Spleen (tissue), 11 donors: ENCODE results near the gene ACTN1. TPM values are rescaled to one million over a fixed set of nuclear protein-coding genes. Genes with fewer than 3 reads are reported as not detected.

ENCODE experiments used
- DNase-seq: peaks from one replicate; pipeline ENCODE4 v3.0.0-alpha.2; 2020
- H3K27ac ChIP-seq, 8 donors: fragments of 200-600 bp; sonication (generic) in 7 of 8; 1 replicate in 4 of 8; 2 replicates in 4 of 8; pipeline versions ENCODE4 v1.5.0 to v1.8.0; 2016 to 2021; ENCODE audit warnings: inconsistent platforms in 4 of 8, mild to moderate bottlenecking in 4 of 8, moderate library complexity in 1 of 8
- H3K27me3 ChIP-seq, 7 donors: fragments of 200-600 bp; sonication (generic) in 6 of 7; replicated peaks in 1 of 7; 1 replicate in 4 of 7; 2 replicates in 3 of 7; pipeline versions ENCODE4 v1.5.0 to v1.8.0; 2016 to 2021; ENCODE audit warnings: inconsistent platforms in 3 of 7, mild to moderate bottlenecking in 1 of 7
- H3K36me3 ChIP-seq, 6 donors: fragments of 200-600 bp; sonication (generic) in 5 of 6; 1 replicate in 4 of 6; 2 replicates in 2 of 6; pipeline versions ENCODE4 v1.5.0 to v1.8.0; 2016 to 2021; ENCODE audit warnings: inconsistent platforms in 2 of 6
- H3K4me1 ChIP-seq, 6 donors: fragments of 200-600 bp; sonication (generic) in 5 of 6; 1 replicate in 3 of 6; 2 replicates in 3 of 6; pipeline versions ENCODE4 v1.5.0 to v1.8.0; 2016 to 2021; ENCODE audit warnings: inconsistent platforms in 3 of 6
- H3K4me3 ChIP-seq, 8 donors: fragments of 200-600 bp; sonication (generic) in 7 of 8; 1 replicate in 4 of 8; 2 replicates in 4 of 8; pipeline versions ENCODE4 v1.5.0 to v1.8.0; 2016 to 2021; ENCODE audit warnings: inconsistent platforms in 4 of 8, mild to moderate bottlenecking in 4 of 8, moderate library complexity in 2 of 8
- H3K9me3 ChIP-seq, 8 donors: fragments of 200-600 bp; sonication (generic) in 7 of 8; 1 replicate in 4 of 8; 2 replicates in 4 of 8; pipeline versions ENCODE4 v1.5.0 to v1.8.0; 2016 to 2021; ENCODE audit warnings: inconsistent platforms in 4 of 8
- POLR2A ChIP-seq, 3 donors: fragments of 450-650 bp; IDR thresholded peaks; one replicate each; pipeline ENCODE4 v1.5.1; 2017; ENCODE audit warnings: antibody characterized with exemption in 3 of 3, mild to moderate bottlenecking in 1 of 3
- POLR2AphosphoS5 ChIP-seq, 3 donors: sonication (generic); formaldehyde crosslinking; IDR thresholded peaks; one replicate each; pipeline ENCODE4 v1.5.1; 2017; ENCODE audit warnings: antibody characterized with exemption in 3 of 3
- WGBS, 5 donors: extraction: QIAGEN DNeasy Blood & Tissue Kit in 3 of 5; methylation state at CpG; one replicate each; pipeline versions ENCODE4 v1.1.5 to v1.1.7; 2013 to 2018; 5-methylcytosine and 5-hydroxymethylcytosine counted together
- intact Hi-C: fragments of 100-400 bp; cut with DNase I; formaldehyde crosslinking; loops from one replicate; pipeline ENCODE4 v1.15.0; 2023; ENCODE audit warnings: low total_unique reads
- polyA plus RNA-seq, 3 donors: library from polyadenylated mRNA; stranded (reverse); fragments of 200-250 nt; gene quantifications; one replicate each; pipeline ENCODE4 v1.2.1, GENCODE V29; 2013
- total RNA-seq, 7 donors: library from RNA; depleted of rRNA in 3 of 7; stranded (reverse); fragments of >200 nt in 3 of 7; fragmentation: NEBNext Ultra II Directional in 4 of 7; extraction: Animal tissue kit (Norgen Biotek cat#: 25700) in 4 of 7; gene quantifications; one replicate each; pipeline versions ENCODE4 v1.1.0 to v1.2.1, GENCODE V29; 2016 to 2021
- TF ChIP-seq, protein P1 (sequence below), 11 experiments: fragments of 200-600 bp in 7 of 11; fragments of 450-650 bp in 4 of 11; sonication (generic) in 4 of 11; IDR thresholded peaks in 8 of 11; conservative IDR thresholded peaks in 3 of 11; 1 replicate in 7 of 11; 2 replicates in 4 of 11; pipeline versions ENCODE4 v1.4.0 to v1.8.0; 2016 to 2021; ENCODE audit warnings: antibody characterized with exemption in 11 of 11, inconsistent platforms in 4 of 11, mild to moderate bottlenecking in 1 of 11
- donor health status: healthy with polysubstance abuse.
- donor health status: DM: no; HTN: no; CAD: no; lungs with moderate emphysema.
- donor health status: DM: no; HTN: no; CAD: no.
- donor health status: Bipolar disorder and iron deficiency.
- donor health status: healthy.
- donor health status: DM: no; HTN: no; CAD: no.
- donor health status: DM: yes; HTN: yes; CAD: no.

ACTN1 gene
- total and polyA plus RNA-seq, 10 donors: 15.4 to 315 (median 95.4) TPM

DNA sequence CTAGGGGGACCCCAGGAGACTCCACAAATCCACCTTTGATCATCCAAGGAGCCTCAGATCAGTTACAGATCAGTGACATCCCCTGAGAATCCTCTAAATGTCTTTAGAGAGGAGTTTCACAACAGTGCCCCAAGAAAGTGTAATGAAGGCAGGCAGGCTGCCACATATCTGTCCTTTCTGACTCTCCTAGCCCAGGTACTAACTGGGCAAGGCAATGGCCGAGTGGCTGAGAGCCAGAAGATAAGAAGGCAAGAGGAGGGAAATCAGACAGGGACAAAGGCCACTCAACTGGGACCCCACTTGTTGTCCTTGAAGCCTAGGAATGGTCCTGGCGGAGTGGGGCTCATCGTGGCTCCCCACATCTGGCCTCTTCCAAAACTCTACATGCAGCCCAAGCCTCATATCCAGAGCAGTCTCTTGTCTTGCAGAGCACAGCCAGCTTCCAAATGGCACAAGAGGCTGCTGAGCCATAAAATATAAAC is 11.6 kb downstream of the ACTN1 start:
- Histone ChIP-seq H3K9me3 (no peaks in the 10 kb centered on the region), H3K4me1 (peaks cover 9 to 98% (median 57%) of the 10 kb centered on the region in 6 donors), H3K27me3 (no peaks in the 10 kb centered on the region), H3K27ac (peak overlapping the region in 5 of 8 donors; percentile 8 to 75 (median 58)), H3K36me3 (peaks cover 0 to 16% (median 0%) of the 10 kb centered on the region in 6 donors), H3K4me3 (no peak overlapping the region)
- DNase-seq: peak; percentile 17
- WGBS, 5 donors: 78 to 89% (median 87%) methylated on average over 3 of the region's 3 CpGs
- intact Hi-C loops: no loop called here
- TF ChIP-seq POLR2AphosphoS5 (IDR thresholded peaks at IDR 0.05) (no peak), POLR2A (IDR thresholded peaks at IDR 0.05) (no peak)
- TF ChIP-seq, protein P1, sequence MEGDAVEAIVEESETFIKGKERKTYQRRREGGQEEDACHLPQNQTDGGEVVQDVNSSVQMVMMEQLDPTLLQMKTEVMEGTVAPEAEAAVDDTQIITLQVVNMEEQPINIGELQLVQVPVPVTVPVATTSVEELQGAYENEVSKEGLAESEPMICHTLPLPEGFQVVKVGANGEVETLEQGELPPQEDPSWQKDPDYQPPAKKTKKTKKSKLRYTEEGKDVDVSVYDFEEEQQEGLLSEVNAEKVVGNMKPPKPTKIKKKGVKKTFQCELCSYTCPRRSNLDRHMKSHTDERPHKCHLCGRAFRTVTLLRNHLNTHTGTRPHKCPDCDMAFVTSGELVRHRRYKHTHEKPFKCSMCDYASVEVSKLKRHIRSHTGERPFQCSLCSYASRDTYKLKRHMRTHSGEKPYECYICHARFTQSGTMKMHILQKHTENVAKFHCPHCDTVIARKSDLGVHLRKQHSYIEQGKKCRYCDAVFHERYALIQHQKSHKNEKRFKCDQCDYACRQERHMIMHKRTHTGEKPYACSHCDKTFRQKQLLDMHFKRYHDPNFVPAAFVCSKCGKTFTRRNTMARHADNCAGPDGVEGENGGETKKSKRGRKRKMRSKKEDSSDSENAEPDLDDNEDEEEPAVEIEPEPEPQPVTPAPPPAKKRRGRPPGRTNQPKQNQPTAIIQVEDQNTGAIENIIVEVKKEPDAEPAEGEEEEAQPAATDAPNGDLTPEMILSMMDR (IDR thresholded peaks at IDR 0.05 in 8 of 11, conservative IDR thresholded peaks at IDR 0.05 in 3 of 11): no peak

- Histone ChIP-seq H3K9me3 (no peaks in the 10 kb centered on the region), H3K36me3 (peaks cover 0 to 10% (median 0%) of the 10 kb centered on the region in 6 donors), H3K27me3 (no peaks in the 10 kb centered on the region), H3K4me3 (no peak overlapping the region), H3K27ac (peak overlapping the region in 5 of 8 donors; percentile 8 to 75 (median 58)), H3K4me1 (peaks cover 9 to 97% (median 57%) of the 10 kb centered on the region in 6 donors)
- TF ChIP-seq POLR2A (IDR thresholded peaks at IDR 0.05): no peak
- TF ChIP-seq, protein P1 (IDR thresholded peaks at IDR 0.05 in 8 of 11, conservative IDR thresholded peaks at IDR 0.05 in 3 of 11): no peak
- no peak for TF ChIP-seq POLR2AphosphoS5 (IDR thresholded peaks at IDR 0.05)
- 67 to 81% (median 76%) methylated on average over 3 of the region's 3 CpGs for WGBS, 5 donors
- intact Hi-C loops: no loop called here
- DNase-seq: peak; percentile 50
Observed at GRCh38 chr14:68966872-68967301, 12.2 kb downstream of the ACTN1 start.

DNA sequence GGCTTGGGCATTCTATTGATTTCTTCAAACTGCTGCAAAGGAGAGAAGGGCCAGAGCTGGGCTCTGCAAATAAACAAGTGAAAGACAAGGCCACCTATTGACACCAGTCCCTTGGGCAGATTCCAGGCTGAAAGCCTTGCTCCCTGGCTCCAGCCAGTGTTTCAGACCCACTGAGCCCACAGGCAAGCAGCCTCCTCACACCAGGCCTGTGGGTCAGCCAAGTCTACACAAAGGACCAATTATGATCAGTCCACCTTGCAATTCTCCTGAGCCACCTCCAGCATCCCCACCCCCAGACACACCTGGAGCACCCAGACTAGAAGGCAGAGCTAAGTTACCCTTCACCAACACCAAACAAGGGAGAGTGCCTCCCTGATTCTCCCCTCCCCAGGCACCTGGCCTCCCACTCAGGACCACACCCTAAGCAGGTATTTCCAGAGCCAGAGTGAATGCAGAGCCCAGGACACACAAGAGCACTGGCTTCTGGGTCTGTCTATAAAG is 13.8 kb downstream of the ACTN1 start:
- H3K4me1 ChIP-seq: peaks cover 4 to 97% (median 50%) of the 10 kb centered on the region in 6 donors
- no peaks in the 10 kb centered on the region for H3K27me3 ChIP-seq
- TF ChIP-seq POLR2A (IDR thresholded peaks at IDR 0.05) (no peak), POLR2AphosphoS5 (IDR thresholded peaks at IDR 0.05) (no peak)
- TF ChIP-seq, protein P1 (IDR thresholded peaks at IDR 0.05 in 8 of 11, conservative IDR thresholded peaks at IDR 0.05 in 3 of 11): no peak
- no peak overlapping the region for H3K4me3 ChIP-seq
- H3K36me3 ChIP-seq: peaks cover 0 to 3% (median 0%) of the 10 kb centered on the region in 6 donors
- peak overlapping the region in 3 of 8 donors; percentile 5 to 28 (median 18) for H3K27ac ChIP-seq
- DNase-seq: peak; percentile 41
- no peaks in the 10 kb centered on the region for H3K9me3 ChIP-seq
- intact Hi-C loops: no loop called here

- DNase-seq: peak; percentile 42
- no peak overlapping the region for H3K4me3 ChIP-seq
- H3K9me3 ChIP-seq: no peaks in the 10 kb centered on the region
- H3K27ac ChIP-seq: peak overlapping the region in 1 of 8 donors; percentile 28
- H3K4me1 ChIP-seq: peaks cover under 1 to 97% (median 47%) of the 10 kb centered on the region in 6 donors
- TF ChIP-seq POLR2AphosphoS5 (IDR thresholded peaks at IDR 0.05): no peak
- TF ChIP-seq, protein P1 (IDR thresholded peaks at IDR 0.05 in 8 of 11, conservative IDR thresholded peaks at IDR 0.05 in 3 of 11): no peak
- H3K27me3 ChIP-seq: no peaks in the 10 kb centered on the region
- intact Hi-C loops: no loop called here
- peaks cover 0 to 3% (median 0%) of the 10 kb centered on the region in 6 donors for H3K36me3 ChIP-seq
- 63 to 77% (median 75%) methylated on average over 12 of the region's 12 CpGs for WGBS, 5 donors
Observed at GRCh38 chr14:68964300-68965093, 14.6 kb downstream of the ACTN1 start.
